Sigmoid colon (tissue), 7 donors: Measurements from ENCODE around the gene OBP2A. TPM values are rescaled to one million over a fixed set of nuclear protein-coding genes. Genes with fewer than 3 reads are reported as not detected.

Experiments used
- DNase-seq: peaks from one replicate; pipeline ENCODE4 v3.0.0-alpha.2; 2019
- H3K27ac ChIP-seq, 4 donors: fragments of 200-600 bp; sonication (generic); one replicate each; pipeline ENCODE4 v1.5.1; 2016 to 2019; ENCODE audit warnings: mild to moderate bottlenecking in 1 of 4
- H3K27me3 ChIP-seq, 3 donors: fragments of 200-600 bp; sonication (generic); one replicate each; pipeline ENCODE4 v1.5.1; 2019; ENCODE audit warnings: mild to moderate bottlenecking in 1 of 3
- H3K36me3 ChIP-seq, 4 donors: fragments of 200-600 bp; sonication (generic); one replicate each; pipeline ENCODE4 v1.5.1; 2016 to 2019
- H3K4me1 ChIP-seq, 4 donors: fragments of 200-600 bp; sonication (generic); one replicate each; pipeline ENCODE4 v1.5.1; 2017 to 2019
- H3K4me3 ChIP-seq, 4 donors: fragments of 200-600 bp; sonication (generic); one replicate each; pipeline ENCODE4 v1.5.1; 2017 to 2019; ENCODE audit warnings: mild to moderate bottlenecking in 2 of 4, moderate library complexity in 1 of 4
- H3K9me3 ChIP-seq, 4 donors: fragments of 200-600 bp in 3 of 4; sonication (generic) in 3 of 4; one replicate each; pipeline versions ENCODE4 v1.5.1 to v1.6.1; 2013 to 2019
- CTCF ChIP-seq, 4 experiments: fragments of 450-650 bp in 3 of 4; fragments of 200-600 bp in 1 of 4; IDR thresholded peaks; one replicate each; pipeline ENCODE4 v1.5.1; 2016 to 2019; ENCODE audit warnings: antibody characterized with exemption in 4 of 4, mild to moderate bottlenecking in 3 of 4, moderate library complexity in 2 of 4
- EP300 ChIP-seq, 4 donors: sonication (generic); formaldehyde crosslinking; IDR thresholded peaks; one replicate each; pipeline ENCODE4 v1.6.1; 2017; ENCODE audit warnings: antibody characterized with exemption in 4 of 4
- POLR2A ChIP-seq, 2 donors: fragments of 450-650 bp; IDR thresholded peaks; one replicate each; pipeline ENCODE4 v1.6.1; 2016; ENCODE audit warnings: antibody characterized with exemption in 2 of 2, mild to moderate bottlenecking in 2 of 2, moderate library complexity in 2 of 2
- POLR2AphosphoS5 ChIP-seq, 4 donors: sonication (generic); formaldehyde crosslinking; IDR thresholded peaks; one replicate each; pipeline ENCODE4 v1.6.1; 2017; ENCODE audit warnings: antibody characterized with exemption in 4 of 4
- WGBS, 2 donors: extraction: QIAGEN DNeasy Blood & Tissue Kit; methylation state at CpG; one replicate each; pipeline ENCODE4 v1.1.7; 2013; 5-methylcytosine and 5-hydroxymethylcytosine counted together
- intact Hi-C: fragments of 100-400 bp; cut with DNase I; formaldehyde crosslinking; loops from one replicate; pipeline ENCODE4 v1.15.1; 2023
- polyA plus RNA-seq, 3 donors: library from polyadenylated mRNA; stranded (reverse); fragments of 200-250 nt; gene quantifications; one replicate each; pipeline ENCODE4 v1.2.3, GENCODE V29; 2013
- total RNA-seq, 4 donors: library from RNA; depleted of rRNA; stranded (reverse); fragments of >200 nt; gene quantifications; one replicate each; pipeline ENCODE4 v1.1.0, GENCODE V29; 2016
- donor health status: healthy with polysubstance abuse.
- donor health status: Bipolar disorder and iron deficiency.
- donor health status: healthy.

The OBP2A gene
- total and polyA plus RNA-seq, 7 donors = not detected

DNA sequence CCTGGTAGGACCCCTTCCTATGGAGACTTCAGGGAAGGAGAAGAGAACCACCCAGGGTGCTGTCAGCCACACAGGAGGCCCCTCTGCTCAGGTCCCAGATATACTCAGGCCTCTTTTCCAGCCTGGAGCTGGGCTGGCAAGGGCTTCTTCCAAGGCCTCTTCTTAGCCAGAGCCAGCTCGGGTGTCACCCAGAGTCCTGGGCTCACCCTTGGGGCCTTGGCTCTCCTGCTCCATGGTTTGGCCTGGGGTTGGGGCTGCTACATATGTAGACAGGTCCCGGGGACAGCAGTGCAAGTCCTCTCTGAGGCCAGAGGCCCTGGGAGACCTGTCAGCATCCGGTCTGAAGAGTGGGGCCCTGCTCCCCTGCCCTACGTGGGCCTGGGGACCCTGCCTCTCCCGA lies 38.4 kb downstream of the OBP2A start:
- Histone ChIP-seq H3K9me3 (no peaks in the 10 kb centered on the region), H3K27ac (no peak overlapping the region), H3K36me3 (no peaks in the 10 kb centered on the region), H3K4me3 (no peak overlapping the region), H3K4me1 (no peaks in the 10 kb centered on the region), H3K27me3 (peaks cover 0 to 19% (median 0%) of the 10 kb centered on the region in 3 donors)
- TF ChIP-seq POLR2A (IDR thresholded peaks at IDR 0.05) = no peak
- TF ChIP-seq EP300 (IDR thresholded peaks at IDR 0.05) = no peak
- no peak for TF ChIP-seq CTCF (IDR thresholded peaks at IDR 0.05)
- no peak for TF ChIP-seq POLR2AphosphoS5 (IDR thresholded peaks at IDR 0.05)
- intact Hi-C loops = no loop called here
- WGBS, 2 donors = 45 to 65% methylated on average over 5 of the region's 5 CpGs
- DNase-seq = peak; percentile 41

GRCh38 chr9:135584934-135585333 lies 39.0 kb downstream of the OBP2A start:
- Histone ChIP-seq H3K4me1 (no peaks in the 10 kb centered on the region), H3K27me3 (peaks cover 0 to 23% (median 0%) of the 10 kb centered on the region in 3 donors), H3K4me3 (no peak overlapping the region), H3K9me3 (no peaks in the 10 kb centered on the region), H3K36me3 (no peaks in the 10 kb centered on the region), H3K27ac (no peak overlapping the region)
- peak; percentile 51 for DNase-seq
- 65 to 76% methylated on average over 16 of the region's 16 CpGs for WGBS, 2 donors
- intact Hi-C loops = no loop called here
- TF ChIP-seq EP300 (IDR thresholded peaks at IDR 0.05) = no peak
- TF ChIP-seq POLR2AphosphoS5 (IDR thresholded peaks at IDR 0.05) = no peak
- TF ChIP-seq CTCF (IDR thresholded peaks at IDR 0.05) = no peak
- TF ChIP-seq POLR2A (IDR thresholded peaks at IDR 0.05) = no peak

DNA sequence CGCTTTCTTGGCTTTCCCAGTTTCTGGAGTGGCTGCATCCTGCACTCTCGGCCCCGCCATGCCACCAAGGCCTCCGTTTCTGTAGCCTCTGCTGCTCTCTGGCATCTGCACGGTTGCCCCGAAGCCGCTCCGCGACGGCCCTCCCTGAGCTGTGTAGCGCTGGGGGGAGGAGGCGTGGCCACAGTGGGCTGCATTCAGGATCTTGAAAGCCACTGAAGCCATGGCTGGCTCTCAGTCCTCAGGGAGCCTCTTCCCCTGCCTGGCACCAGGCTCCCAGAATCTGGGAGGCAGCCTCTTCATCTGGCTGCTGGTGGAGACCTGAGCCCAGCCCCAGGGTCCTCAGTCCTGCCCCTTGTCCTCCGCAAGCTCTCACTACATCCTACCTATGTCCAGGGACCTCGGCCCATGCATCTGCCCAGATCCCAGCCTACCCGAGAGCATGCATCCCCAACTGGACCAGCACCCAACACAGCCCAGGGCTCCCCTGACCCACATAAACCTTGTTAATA lies 40.7 kb downstream of the OBP2A start:
- no peak overlapping the region for H3K4me3 ChIP-seq
- 72 to 78% methylated on average over 15 of the region's 15 CpGs for WGBS, 2 donors
- no peaks in the 10 kb centered on the region for H3K9me3 ChIP-seq
- TF ChIP-seq POLR2AphosphoS5 (IDR thresholded peaks at IDR 0.05) = no peak
- TF ChIP-seq CTCF (IDR thresholded peaks at IDR 0.05) = no peak
- TF ChIP-seq POLR2A (IDR thresholded peaks at IDR 0.05) = no peak
- no peak for TF ChIP-seq EP300 (IDR thresholded peaks at IDR 0.05)
- H3K36me3 ChIP-seq = no peaks in the 10 kb centered on the region
- intact Hi-C loops = no loop called here
- peaks cover 0 to 17% (median 11%) of the 10 kb centered on the region in 3 donors for H3K27me3 ChIP-seq
- no peak overlapping the region for H3K27ac ChIP-seq
- no peaks in the 10 kb centered on the region for H3K4me1 ChIP-seq
- DNase-seq = peak; percentile 41

DNA sequence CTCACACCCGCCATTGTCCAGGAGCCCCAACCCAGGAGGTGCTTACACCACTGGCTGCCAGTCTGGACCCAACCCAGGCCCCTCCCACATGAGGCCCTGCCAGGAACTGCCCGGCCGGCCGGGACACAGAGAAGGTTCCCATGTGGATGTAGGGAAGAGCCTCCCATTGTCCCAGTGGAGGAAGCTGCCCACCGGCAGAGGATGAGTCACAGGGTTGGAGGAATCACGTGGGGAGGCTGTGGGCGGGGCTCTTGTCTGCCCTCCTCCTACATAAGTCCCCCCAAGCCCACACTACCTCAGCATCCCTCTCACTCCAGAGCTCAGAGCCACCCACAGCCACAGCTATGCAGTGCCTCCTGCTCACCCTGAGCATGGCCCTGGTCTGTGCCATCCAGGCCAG lies 41.7 kb downstream of the OBP2A start:
- H3K4me3 ChIP-seq = no peak overlapping the region
- H3K36me3 ChIP-seq = no peaks in the 10 kb centered on the region
- intact Hi-C loops = no loop called here
- H3K27ac ChIP-seq = no peak overlapping the region
- no peak for DNase-seq
- H3K27me3 ChIP-seq = peaks cover 0 to 17% (median 11%) of the 10 kb centered on the region in 3 donors
- no CpG with 5 or more reads among the region's 7 CpGs for WGBS, 2 donors
- H3K4me1 ChIP-seq = no peaks in the 10 kb centered on the region
- TF ChIP-seq CTCF (IDR thresholded peaks at IDR 0.05) (no peak), EP300 (IDR thresholded peaks at IDR 0.05) (no peak), POLR2A (IDR thresholded peaks at IDR 0.05) (no peak), POLR2AphosphoS5 (IDR thresholded peaks at IDR 0.05) (no peak)
- H3K9me3 ChIP-seq = no peaks in the 10 kb centered on the region

DNA sequence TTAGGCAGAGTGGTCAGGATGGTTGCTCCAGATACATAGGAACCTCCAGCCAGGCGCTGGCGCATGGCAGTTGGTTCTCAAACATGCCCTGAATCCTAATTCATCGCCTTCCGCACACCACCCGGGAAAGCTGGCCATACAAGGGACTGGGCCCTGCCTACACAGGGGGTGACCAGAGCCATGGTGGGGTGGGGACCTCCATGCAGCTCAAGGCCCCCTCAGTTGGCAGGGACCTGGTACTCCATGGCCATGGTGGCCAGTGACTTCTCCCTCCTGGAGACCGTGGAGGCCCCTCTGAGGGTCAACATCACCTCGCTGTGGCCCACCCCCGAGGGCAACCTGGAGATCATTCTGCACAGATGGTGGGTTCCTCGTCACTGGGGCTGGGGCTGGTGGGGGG lies 42.4 kb downstream of the OBP2A start:
- 91% methylated on average over 9 of the region's 9 CpGs for WGBS, 2 donors
- TF ChIP-seq POLR2A (IDR thresholded peaks at IDR 0.05) (no peak), EP300 (IDR thresholded peaks at IDR 0.05) (no peak), CTCF (IDR thresholded peaks at IDR 0.05) (no peak), POLR2AphosphoS5 (IDR thresholded peaks at IDR 0.05) (no peak)
- no peaks in the 10 kb centered on the region for H3K9me3 ChIP-seq
- peaks cover 0 to 15% (median 11%) of the 10 kb centered on the region in 3 donors for H3K27me3 ChIP-seq
- H3K4me3 ChIP-seq = no peak overlapping the region
- peak; percentile 59 for DNase-seq
- H3K36me3 ChIP-seq = no peaks in the 10 kb centered on the region
- H3K27ac ChIP-seq = no peak overlapping the region
- no peaks in the 10 kb centered on the region for H3K4me1 ChIP-seq
- intact Hi-C loops = no loop called here
